ENCODE results near the gene PRIMPOL.

DNA sequence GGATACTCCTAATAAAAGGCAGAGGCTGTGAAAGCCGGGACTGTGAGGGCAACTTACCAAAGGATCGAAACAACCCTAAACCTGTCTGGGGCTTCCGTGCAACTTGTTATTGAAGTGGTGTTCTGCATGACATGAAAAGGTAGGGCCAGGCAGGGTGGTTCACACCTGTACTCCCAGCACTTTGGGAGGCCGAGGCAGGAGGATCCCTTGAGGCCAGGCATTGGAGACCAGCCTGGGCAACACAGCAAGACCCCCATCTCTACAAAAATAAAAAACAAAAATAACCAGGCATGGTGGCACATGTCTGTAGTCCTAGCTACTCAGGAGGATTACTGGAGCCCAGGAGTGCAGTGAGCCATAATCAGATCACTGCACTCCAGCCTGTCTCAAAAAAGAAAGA is 12.6 kb upstream of the PRIMPOL start:
- TF ChIP-seq YY1 (IDR thresholded peaks at IDR 0.05; ENCODE audit: insufficient read depth, insufficient read length) (no peak), ZNF274 (IDR thresholded peaks at IDR 0.05; ENCODE audit: low read depth, low read length) (no peak)

Measured in NT2/D1 (cell line).